Prostate gland (tissue), 2 donors: ENCODE data around the gene MADD. TPM values are rescaled to one million over a fixed set of nuclear protein-coding genes. Genes with fewer than 3 reads are reported as not detected.

Experiments used
- DNase-seq: peaks from one replicate; pipeline ENCODE4 v3.0.0-alpha.2; 2019; ENCODE audit warnings: low spot score
- H3K27ac ChIP-seq, 2 donors: fragments of 200-600 bp; sonication (generic); 2 replicates each; pipeline ENCODE4 v1.5.1; 2017 to 2019
- H3K27me3 ChIP-seq: fragments of 200-600 bp; sonication (generic); replicated peaks from 2 replicates; pipeline ENCODE4 v1.5.1; 2019; ENCODE audit not compliant: insufficient read depth
- H3K36me3 ChIP-seq, 2 donors: fragments of 200-600 bp; sonication (generic); 1 replicate in 1 of 2; 2 replicates in 1 of 2; pipeline versions ENCODE4 v1.5.1 to v1.8.1; 2017 to 2019
- H3K4me1 ChIP-seq: fragments of 200-600 bp; sonication (generic); replicated peaks from 2 replicates; pipeline ENCODE4 v1.5.1; 2019
- H3K4me3 ChIP-seq, 2 donors: fragments of 200-600 bp; sonication (generic); 2 replicates each; pipeline ENCODE4 v1.5.1; 2017 to 2019
- H3K9me3 ChIP-seq: fragments of 200-600 bp; sonication (generic); 2 replicates; pipeline ENCODE4 v1.5.1; 2017
- POLR2A ChIP-seq: fragments of 450-650 bp; IDR thresholded peaks from one replicate; pipeline ENCODE4 v1.6.1; 2016; ENCODE audit warnings: antibody characterized with exemption, mild to moderate bottlenecking
- POLR2AphosphoS5 ChIP-seq: sonication (generic); formaldehyde crosslinking; IDR thresholded peaks from one replicate; pipeline ENCODE4 v1.6.1; 2017; ENCODE audit warnings: antibody characterized with exemption
- WGBS: methylation state at CpG from one replicate; pipeline ENCODE4 v1.1.5; 2018; 5-methylcytosine and 5-hydroxymethylcytosine counted together
- intact Hi-C: fragments of 100-400 bp; cut with DNase I; formaldehyde crosslinking; loops from one replicate; pipeline ENCODE4 v1.14.2; 2022
- total RNA-seq, 2 donors: library from RNA; depleted of rRNA; stranded (reverse); fragments of >200 nt; gene quantifications; one replicate each; pipeline ENCODE4 v1.1.0, GENCODE V29; 2016
- TF ChIP-seq, protein P1 (sequence below), 4 experiments: fragments of 200-600 bp in 2 of 4; fragments of 450-650 bp in 2 of 4; sonication (generic) in 2 of 4; IDR thresholded peaks; 1 replicate in 3 of 4; 2 replicates in 1 of 4; pipeline ENCODE4 v1.5.1; 2016 to 2019; ENCODE audit warnings: antibody characterized with exemption in 4 of 4, mild to moderate bottlenecking in 2 of 4, moderate library complexity in 2 of 4

Gene MADD
- total RNA-seq, 2 donors from 2014 or later: 53.6 to 87.3 TPM

DNA sequence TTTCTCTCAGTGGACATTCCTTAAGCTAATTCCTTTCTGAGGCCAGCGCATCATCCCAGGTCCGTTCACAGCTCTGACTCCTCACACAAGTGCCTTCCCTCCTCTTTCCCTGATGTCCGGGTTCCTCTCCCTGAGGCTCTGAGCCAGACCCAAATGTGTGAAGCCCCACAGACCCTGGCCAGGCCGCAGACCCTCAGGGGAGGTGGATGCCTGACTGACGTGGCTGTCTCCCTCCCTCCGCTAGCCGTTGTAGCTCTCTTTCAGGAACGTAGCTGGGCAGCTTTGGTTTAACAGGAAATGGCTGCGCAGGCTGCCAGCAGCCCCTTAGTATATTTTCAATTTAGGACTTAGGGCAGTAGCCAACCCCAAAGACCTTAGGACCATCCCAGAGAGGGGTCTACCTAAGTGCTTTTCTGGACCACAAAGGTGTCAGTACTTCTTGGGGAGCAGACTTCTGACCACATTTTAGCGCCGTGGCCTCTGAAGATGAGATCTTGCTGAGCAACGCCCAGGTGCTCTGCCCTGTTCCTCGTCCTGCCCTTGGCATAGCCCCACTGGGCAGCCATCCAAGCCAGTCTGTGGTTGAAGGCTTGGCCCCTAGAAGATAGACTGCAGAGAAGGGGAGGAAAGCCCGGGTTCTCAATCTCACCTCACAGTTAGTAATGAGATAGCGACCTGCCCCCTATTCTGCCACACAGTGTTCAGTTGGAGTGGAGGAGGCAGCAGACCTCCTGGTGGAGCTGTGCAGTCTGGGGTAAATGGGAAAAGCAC, 55.5 kb downstream of the MADD start:
- peaks cover 9 to 23% of the 10 kb centered on the region in 2 donors for H3K36me3 ChIP-seq
- intact Hi-C loops: no loop called here
- WGBS: 62% methylated on average over 15 of the region's 15 CpGs
- H3K4me1 ChIP-seq: no peaks in the 10 kb centered on the region
- DNase-seq: no peak
- TF ChIP-seq, protein P1, sequence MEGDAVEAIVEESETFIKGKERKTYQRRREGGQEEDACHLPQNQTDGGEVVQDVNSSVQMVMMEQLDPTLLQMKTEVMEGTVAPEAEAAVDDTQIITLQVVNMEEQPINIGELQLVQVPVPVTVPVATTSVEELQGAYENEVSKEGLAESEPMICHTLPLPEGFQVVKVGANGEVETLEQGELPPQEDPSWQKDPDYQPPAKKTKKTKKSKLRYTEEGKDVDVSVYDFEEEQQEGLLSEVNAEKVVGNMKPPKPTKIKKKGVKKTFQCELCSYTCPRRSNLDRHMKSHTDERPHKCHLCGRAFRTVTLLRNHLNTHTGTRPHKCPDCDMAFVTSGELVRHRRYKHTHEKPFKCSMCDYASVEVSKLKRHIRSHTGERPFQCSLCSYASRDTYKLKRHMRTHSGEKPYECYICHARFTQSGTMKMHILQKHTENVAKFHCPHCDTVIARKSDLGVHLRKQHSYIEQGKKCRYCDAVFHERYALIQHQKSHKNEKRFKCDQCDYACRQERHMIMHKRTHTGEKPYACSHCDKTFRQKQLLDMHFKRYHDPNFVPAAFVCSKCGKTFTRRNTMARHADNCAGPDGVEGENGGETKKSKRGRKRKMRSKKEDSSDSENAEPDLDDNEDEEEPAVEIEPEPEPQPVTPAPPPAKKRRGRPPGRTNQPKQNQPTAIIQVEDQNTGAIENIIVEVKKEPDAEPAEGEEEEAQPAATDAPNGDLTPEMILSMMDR (IDR thresholded peaks at IDR 0.05): no peak
- no peak for TF ChIP-seq POLR2AphosphoS5
- no peak for TF ChIP-seq POLR2A
- no peak overlapping the region for H3K4me3 ChIP-seq
- no peaks in the 10 kb centered on the region for H3K27me3 ChIP-seq
- no peak overlapping the region for H3K27ac ChIP-seq
- H3K9me3 ChIP-seq: no peaks in the 10 kb centered on the region

DNA sequence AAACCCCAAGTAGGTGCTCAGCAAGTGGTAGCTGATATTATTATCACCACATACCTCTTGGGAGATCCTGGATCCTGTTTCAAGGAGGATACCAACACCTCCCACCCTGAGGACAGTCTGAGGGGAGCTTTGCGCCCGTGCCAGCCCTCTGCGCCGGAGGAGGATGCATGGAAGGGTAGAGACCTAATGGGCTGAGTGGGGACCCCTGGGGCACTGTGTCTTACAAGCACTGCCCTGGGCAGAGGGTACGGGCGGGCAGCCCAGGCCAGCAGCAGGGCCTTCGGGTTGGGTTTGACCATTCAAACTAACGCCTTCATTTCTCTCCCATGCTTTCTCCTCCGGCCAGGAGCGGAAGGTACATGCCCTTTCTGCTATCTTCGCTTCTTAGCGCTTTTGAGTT, 56.3 kb downstream of the MADD start:
- H3K9me3 ChIP-seq: no peaks in the 10 kb centered on the region
- H3K27ac ChIP-seq: no peak overlapping the region
- intact Hi-C loops: no loop called here
- WGBS: 94% methylated on average over 12 of the region's 12 CpGs
- no peaks in the 10 kb centered on the region for H3K27me3 ChIP-seq
- peaks cover 9 to 23% of the 10 kb centered on the region in 2 donors for H3K36me3 ChIP-seq
- no peak for DNase-seq
- TF ChIP-seq, protein P1 (IDR thresholded peaks at IDR 0.05): no peak
- TF ChIP-seq POLR2AphosphoS5: no peak
- H3K4me1 ChIP-seq: no peaks in the 10 kb centered on the region
- H3K4me3 ChIP-seq: no peak overlapping the region

DNA sequence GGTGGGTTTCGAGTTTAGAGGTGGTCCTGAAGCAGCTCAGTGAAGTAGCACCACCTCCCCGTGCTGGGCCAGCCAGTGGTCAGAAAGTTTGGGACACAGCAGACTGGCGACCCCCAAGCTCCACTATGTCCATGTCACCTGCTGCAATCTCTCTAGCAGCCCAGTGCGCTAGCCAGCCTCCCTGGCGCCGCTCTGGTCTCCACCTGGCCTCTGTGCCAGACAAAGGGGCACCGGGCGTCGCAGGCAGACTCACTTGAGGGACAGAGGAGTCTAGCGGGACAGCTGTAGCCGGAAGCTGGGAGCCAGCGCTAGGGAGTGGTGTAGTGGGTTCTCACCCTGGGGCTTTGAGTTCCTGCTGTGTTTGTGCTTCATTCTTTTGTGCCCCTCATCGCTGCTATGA, 57.1 kb downstream of the MADD start:
- H3K27ac ChIP-seq: no peak overlapping the region
- intact Hi-C loops: no loop called here
- DNase-seq: no peak
- WGBS: 89% methylated on average over 13 of the region's 13 CpGs
- H3K36me3 ChIP-seq: peaks cover 9 to 23% of the 10 kb centered on the region in 2 donors
- no peaks in the 10 kb centered on the region for H3K27me3 ChIP-seq
- H3K9me3 ChIP-seq: no peaks in the 10 kb centered on the region
- H3K4me3 ChIP-seq: no peak overlapping the region
- H3K4me1 ChIP-seq: no peaks in the 10 kb centered on the region
- TF ChIP-seq POLR2A (no peak), POLR2AphosphoS5 (no peak)
- TF ChIP-seq, protein P1 (IDR thresholded peaks at IDR 0.05): no peak

DNA sequence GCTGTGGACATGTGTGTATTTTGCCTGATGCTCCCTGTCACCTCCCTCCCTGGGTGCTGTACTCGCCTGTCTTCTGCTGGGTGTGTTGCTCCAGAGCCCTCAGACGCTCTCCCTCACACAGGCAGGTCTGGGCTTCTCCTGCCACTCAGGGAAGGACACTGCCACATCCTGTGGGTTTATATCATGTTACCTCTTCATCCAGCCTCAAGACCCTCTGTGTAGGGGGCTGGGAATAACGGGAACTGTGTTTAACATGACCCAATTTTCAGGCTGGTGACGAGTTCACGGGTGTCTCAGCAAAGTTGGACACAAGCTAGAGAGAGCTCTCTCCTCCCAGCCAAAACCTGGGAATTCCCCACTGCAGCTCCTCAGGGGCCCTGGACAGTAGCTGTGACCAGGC, 58.0 kb downstream of the MADD start:
- no peaks in the 10 kb centered on the region for H3K4me1 ChIP-seq
- WGBS: 92% methylated on average over 5 of the region's 5 CpGs

More for the DNA sequence above, 58.0 kb downstream of the MADD start:
- no peak overlapping the region for H3K27ac ChIP-seq
- no peaks in the 10 kb centered on the region for H3K27me3 ChIP-seq
- H3K9me3 ChIP-seq: no peaks in the 10 kb centered on the region
- H3K36me3 ChIP-seq: peaks cover 9 to 23% of the 10 kb centered on the region in 2 donors
- no peak for DNase-seq
- TF ChIP-seq, protein P1 (IDR thresholded peaks at IDR 0.05): no peak
- TF ChIP-seq POLR2A (no peak), POLR2AphosphoS5 (no peak)
- no peak overlapping the region for H3K4me3 ChIP-seq
- intact Hi-C loops: no loop called here
